Measurements from ENCODE around the gene C14orf39. TPM values are rescaled to one million over a fixed set of nuclear protein-coding genes. Genes with fewer than 3 reads are reported as not detected.

C14orf39 gene
- total and polyA plus RNA-seq, 2 of the 8 experiments (the other 6 are each of a cell fraction or from before 2014, with no cell fraction given), result 0.18 to 1.2 TPM

DNA sequence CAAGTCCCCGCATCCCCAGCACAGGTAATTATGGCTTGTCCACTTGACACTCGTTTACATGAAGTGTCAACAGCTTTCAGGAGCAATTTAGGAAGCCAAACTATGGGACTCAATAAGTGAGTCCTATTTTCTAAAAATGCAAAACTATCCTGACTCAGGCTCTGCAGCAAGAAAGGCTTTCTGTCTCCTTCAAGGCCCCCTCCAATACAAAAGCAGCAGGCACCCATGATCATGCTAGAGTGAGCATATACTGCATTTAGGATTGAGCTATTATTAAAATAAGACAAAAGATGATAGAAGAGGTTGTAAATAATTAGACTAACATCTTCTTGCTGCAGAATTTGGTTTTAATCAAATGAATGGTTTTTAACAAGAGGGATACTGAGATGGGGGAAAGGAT, 26.3 kb upstream of the C14orf39 start:
- Histone ChIP-seq H3K23me2 (ENCODE audit: low read depth, low read length) (peaks cover 21% of the 10 kb centered on the region), H3K9ac (replicated peaks in 1 of 4; ENCODE audit: extremely low read depth in 1 of 4, low read depth in 3 of 4, low read length in 3 of 4) (no peak overlapping the region), H3K4me1 (replicated peaks in 1 of 4; ENCODE audit: control insufficient read depth in 3 of 4, insufficient read depth in 4 of 4, low read length in 3 of 4) (peaks cover 13 to 41% (median 22%) of the 10 kb centered on the region in 4 experiments), H3K27me3 (replicated peaks in 1 of 4; ENCODE audit: control insufficient read depth in 3 of 4, extremely low read depth in 1 of 4, insufficient read depth in 3 of 4, low read length in 3 of 4) (peaks cover 68 to 98% (median 90%) of the 10 kb centered on the region in 4 experiments), H3K36me3 (ENCODE audit: control insufficient read depth in 2 of 4, insufficient read depth in 4 of 4, low read length in 3 of 4) (peaks cover 0 to 3% (median 0%) of the 10 kb centered on the region in 4 experiments; a peak in 1 of 8 replicates), H2AFZ (ENCODE audit: low read length) (no peak overlapping the region), H3K56ac (replicated peaks; ENCODE audit: insufficient read length, low read depth, low read length) (no peak overlapping the region), H3K4me2 (ENCODE audit: insufficient read depth in 1 of 2, low read depth in 2 of 2, low read length in 2 of 2) (no peak overlapping the region; a peak in 1 of 4 replicates), H3K4ac (replicated peaks; ENCODE audit: insufficient read length, low read depth, low read length) (no peak overlapping the region), H3K4me3 (ENCODE audit: extremely low read depth in 1 of 4, insufficient read depth in 2 of 4, low read depth in 3 of 4, low read length in 4 of 4) (no peak overlapping the region), H2BK12ac (ENCODE audit: low read depth, low read length) (no peak overlapping the region), H2AK5ac (ENCODE audit: low read depth, low read length) (no peak overlapping the region), H4K8ac (ENCODE audit: extremely low read depth, insufficient read depth, low read length) (no peak overlapping the region), H4K91ac (replicated peaks; ENCODE audit: insufficient read length, low read length) (no peak overlapping the region), H3K23ac (ENCODE audit: insufficient read length) (no peak overlapping the region), H2BK20ac (ENCODE audit: low read length) (no peak overlapping the region), H3K27ac (ENCODE audit: low read depth, low read length) (no peak overlapping the region), H3K18ac (ENCODE audit: extremely low read depth, low read length) (no peak overlapping the region), H2BK5ac (ENCODE audit: low read depth, low read length) (no peak overlapping the region), H3K79me2 (ENCODE audit: control insufficient read depth in 1 of 2, insufficient read depth in 2 of 2, low read length in 2 of 2) (no peaks in the 10 kb centered on the region), H4K20me1 (replicated peaks in 1 of 2; ENCODE audit: control insufficient read depth in 1 of 2, insufficient read depth in 2 of 2, low read length in 2 of 2) (peaks cover 0 to 19% of the 10 kb centered on the region in 2 experiments), H3K79me1 (ENCODE audit: low read depth, low read length) (no peaks in the 10 kb centered on the region), H2BK120ac (replicated peaks; ENCODE audit: low read depth, low read length) (no peak overlapping the region), H4K5ac (ENCODE audit: insufficient read length, low read depth, low read length) (no peak overlapping the region), H3K9me3 (ENCODE audit: insufficient read depth in 2 of 2, low read depth in 1 of 2, low read length in 1 of 2) (no peaks in the 10 kb centered on the region), H3K14ac (ENCODE audit: insufficient read length) (no peak overlapping the region), H2BK15ac (ENCODE audit: low read length) (no peak overlapping the region)
- TF ChIP-seq SAP30 (IDR thresholded peaks at IDR 0.05; ENCODE audit: insufficient read depth, insufficient replicate concordance, low read length) (no peak), POLR2AphosphoS5 (IDR thresholded peaks at IDR 0.05; ENCODE audit: low read depth, low read length) (no peak), GTF2F1 (IDR thresholded peaks at IDR 0.05; ENCODE audit: borderline replicate concordance, low read depth, low read length) (no peak)
- POLR2A ChIA-PET (ENCODE audit: partially characterized antibody), result no interaction called here
- 17% methylated on average over 2 of the region's 2 CpGs; no CpG with 5 or more reads in 1 of the 2 experiments for WGBS, 2 experiments (ENCODE audit: extremely low coverage in 1 of 2, insufficient coverage in 1 of 2, insufficient read length in 1 of 2, insufficient replicate concordance in 2 of 2, low coverage in 1 of 2, low lambda C conversion rate in 2 of 2, missing lambda C conversion rate in 1 of 2)
- no peak for DNase-seq (ENCODE audit: low read depth in 1 of 2, low spot score in 2 of 2)
- CTCF ChIA-PET (ENCODE audit: partially characterized antibody), result interaction anchor here (1.1 kb wide), 1 partner anchor 47 kb away, joined by 3 read pairs; no protein-coding TSS in a partner anchor
- FAIRE-seq, result no peak

Measured in H1 (cell line).